Progenitor cell of endocrine pancreas (in vitro differentiated cells): ENCODE data around the gene ADGRA3. TPM values are rescaled to one million over a fixed set of nuclear protein-coding genes. Genes with fewer than 3 reads are reported as not detected.

ENCODE experiments used
- DNase-seq: peaks from one replicate; pipeline ENCODE4 v3.0.0; 2021; ENCODE audit warnings: low spot score; ENCODE audit not compliant: unreplicated experiment
- H3K27ac Mint-ChIP-seq: 2 replicates; pipeline ENCODE4 v1.8.0; 2021; ENCODE audit warnings: mild to moderate bottlenecking, moderate library complexity, mixed read lengths
- H3K27me3 Mint-ChIP-seq: 2 replicates; pipeline ENCODE4 v1.8.0; 2021; ENCODE audit warnings: mixed read lengths
- H3K36me3 Mint-ChIP-seq: 2 replicates; pipeline ENCODE4 v1.8.0; 2022; ENCODE audit warnings: mixed read lengths; ENCODE audit not compliant: insufficient read depth
- H3K4me1 Mint-ChIP-seq: 2 replicates; pipeline ENCODE4 v1.8.0; 2021; ENCODE audit warnings: low read depth, mixed read lengths
- H3K4me3 Mint-ChIP-seq: 2 replicates; pipeline ENCODE4 v1.8.0; 2021; ENCODE audit warnings: low read depth, mild to moderate bottlenecking, moderate library complexity, mixed read lengths
- H3K9me3 Mint-ChIP-seq: 2 replicates; pipeline ENCODE4 v1.8.0; 2021; ENCODE audit warnings: low read depth, mixed read lengths
- CTCF ChIP-seq: fragments of 200-600 bp; sonication (generic); IDR thresholded peaks from one replicate; pipeline ENCODE4 v1.5.0; 2021; ENCODE audit warnings: antibody characterized with exemption, mild to moderate bottlenecking; ENCODE audit not compliant: unreplicated experiment
- total RNA-seq: library from RNA; stranded (reverse); gene quantifications from 2 replicates; pipeline ENCODE4 v1.2.1, GENCODE V29; 2021

The ADGRA3 gene
- total RNA-seq, 1 donor from 2014 or later, result 127 TPM

- peaks cover 1% of the 10 kb centered on the region for H3K4me1 Mint-ChIP-seq
- H3K27me3 Mint-ChIP-seq, result no peaks in the 10 kb centered on the region
- no peak for DNase-seq
- H3K36me3 Mint-ChIP-seq, result peaks cover 19% of the 10 kb centered on the region
- no peak overlapping the region for H3K4me3 Mint-ChIP-seq
- H3K27ac Mint-ChIP-seq, result no peak overlapping the region
- H3K9me3 Mint-ChIP-seq, result peaks cover 9% of the 10 kb centered on the region
- TF ChIP-seq CTCF, result no peak
Measured at GRCh38 chr4:22345055-22345454, 170.8 kb downstream of the ADGRA3 start.

- H3K36me3 Mint-ChIP-seq, result peaks cover 22% of the 10 kb centered on the region
- no peak overlapping the region for H3K27ac Mint-ChIP-seq
- peaks cover 9% of the 10 kb centered on the region for H3K9me3 Mint-ChIP-seq
- H3K4me1 Mint-ChIP-seq, result peaks cover 1% of the 10 kb centered on the region
- DNase-seq, result no peak
- TF ChIP-seq CTCF, result no peak
- no peak overlapping the region for H3K4me3 Mint-ChIP-seq
- H3K27me3 Mint-ChIP-seq, result no peaks in the 10 kb centered on the region
Measured at GRCh38 chr4:22343606-22344005, 172.3 kb downstream of the ADGRA3 start.

GRCh38 chr4:22339491-22339890 is 176.4 kb downstream of the ADGRA3 start:
- no peaks in the 10 kb centered on the region for H3K4me1 Mint-ChIP-seq
- H3K27me3 Mint-ChIP-seq, result no peaks in the 10 kb centered on the region
- H3K9me3 Mint-ChIP-seq, result peaks cover 9% of the 10 kb centered on the region
- H3K36me3 Mint-ChIP-seq, result peaks cover 22% of the 10 kb centered on the region
- TF ChIP-seq CTCF, result no peak
- no peak overlapping the region for H3K27ac Mint-ChIP-seq
- DNase-seq, result no peak
- no peak overlapping the region for H3K4me3 Mint-ChIP-seq

DNA sequence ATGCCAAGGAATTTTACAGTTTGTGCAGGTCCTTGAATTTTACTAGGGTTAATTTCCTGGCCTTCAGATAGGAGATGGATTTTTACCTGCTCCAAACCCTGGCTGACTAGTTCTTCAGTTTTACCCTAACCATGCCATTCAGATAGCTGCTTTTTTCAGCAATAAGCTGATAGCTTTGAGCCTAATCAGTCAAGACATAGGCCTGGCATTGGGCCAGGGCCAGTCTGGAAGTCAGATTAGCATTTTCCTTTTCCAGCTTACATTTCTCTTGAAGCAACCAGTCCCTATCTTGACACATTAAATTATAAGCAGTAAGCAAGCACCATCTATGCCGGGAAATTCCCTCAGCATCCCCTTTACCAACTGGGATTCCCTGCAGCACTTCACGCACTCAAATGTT is 177.1 kb downstream of the ADGRA3 start:
- no peak for DNase-seq
- peaks cover 22% of the 10 kb centered on the region for H3K36me3 Mint-ChIP-seq
- H3K4me3 Mint-ChIP-seq, result no peak overlapping the region
- H3K27ac Mint-ChIP-seq, result no peak overlapping the region
- peaks cover 9% of the 10 kb centered on the region for H3K9me3 Mint-ChIP-seq
- H3K4me1 Mint-ChIP-seq, result no peaks in the 10 kb centered on the region
- H3K27me3 Mint-ChIP-seq, result no peaks in the 10 kb centered on the region
- no peak for TF ChIP-seq CTCF

Other genes starting within 250 kb of the ADGRA3 start
- gene GBA3, start 176.9 kb upstream of the ADGRA3 start, total RNA-seq, result 0.29 and 0.44 TPM in 2 replicates